ES-I3 (cell line): ENCODE data around the gene ACBD4.

Experiments used
- H3K36me3 ChIP-seq: 2 replicates; pipeline ENCODE4 v1.6.1; 2013; ENCODE audit warnings: mild to moderate bottlenecking, low read length, control low read depth, moderate library complexity; ENCODE audit not compliant: insufficient read depth
- H3K4me1 ChIP-seq: 2 replicates; pipeline ENCODE4 v1.6.1; 2013; ENCODE audit warnings: mild to moderate bottlenecking, control low read depth, low read length; ENCODE audit not compliant: insufficient read depth
- H3K9ac ChIP-seq: 2 replicates; pipeline ENCODE4 v1.6.1; 2013; ENCODE audit warnings: low read depth, mild to moderate bottlenecking, low read length, moderate library complexity
- H3K9me3 ChIP-seq: 2 replicates; pipeline ENCODE4 v1.6.1; 2013; ENCODE audit warnings: mild to moderate bottlenecking, low read length, moderate library complexity; ENCODE audit not compliant: control insufficient read depth, insufficient read depth

Gene ACBD4

GRCh38 chr17:45186801-45187354 lies 51.4 kb downstream of the ACBD4 start:
- H3K36me3 ChIP-seq = no peaks in the 10 kb centered on the region
- H3K9ac ChIP-seq = no peak overlapping the region
- H3K4me1 ChIP-seq = peaks cover 6% of the 10 kb centered on the region; the same call in 1 of the 2 replicates
- H3K9me3 ChIP-seq = no peaks in the 10 kb centered on the region

GRCh38 chr17:45189009-45189408 lies 53.5 kb downstream of the ACBD4 start:
- peaks cover 2% of the 10 kb centered on the region; the same call in 1 of the 2 replicates for H3K4me1 ChIP-seq
- H3K9ac ChIP-seq = no peak overlapping the region
- no peaks in the 10 kb centered on the region for H3K9me3 ChIP-seq
- H3K36me3 ChIP-seq = no peaks in the 10 kb centered on the region

- Histone ChIP-seq H3K9me3 (no peaks in the 10 kb centered on the region), H3K9ac (no peak overlapping the region), H3K36me3 (no peaks in the 10 kb centered on the region), H3K4me1 (no peaks in the 10 kb centered on the region)
Measured at GRCh38 chr17:45190503-45191255, 55.2 kb downstream of the ACBD4 start.
